ENCODE data around the gene UBL3.
A peak's percentile ranks its signal among the peaks of the same experiment; 100 is the strongest.

UBL3 gene

DNA sequence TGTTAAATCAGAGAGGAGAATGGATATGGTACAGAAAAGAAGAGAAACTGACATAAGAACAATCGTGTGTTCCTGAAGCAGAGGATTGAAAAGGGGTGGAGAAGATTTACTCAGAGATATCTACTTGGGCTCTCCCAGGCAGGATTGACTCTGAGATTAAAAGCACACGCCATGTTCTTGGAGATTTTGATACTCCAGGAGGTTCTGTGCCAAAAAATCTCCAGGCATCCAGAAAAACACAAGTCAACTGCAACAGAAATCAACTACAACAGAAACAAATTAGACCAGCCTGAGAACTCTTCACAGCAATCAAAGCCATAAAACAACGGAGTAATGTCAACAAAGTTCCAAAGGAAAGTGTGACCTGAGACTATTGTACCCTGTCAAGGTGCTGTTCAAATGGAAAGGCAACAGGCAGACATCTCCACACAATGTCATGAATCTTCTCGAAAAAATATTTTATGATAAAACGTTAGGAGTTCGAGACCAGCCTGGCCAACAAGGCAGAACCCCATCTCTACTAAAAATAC is 104.2 kb downstream of the UBL3 start:
- Histone ChIP-seq H4K5ac (ENCODE audit: low read length) (no peak overlapping the region), H3K9ac (ENCODE audit: low read length) (no peak overlapping the region), H2BK15ac (replicated peaks; ENCODE audit: low read depth) (no peak overlapping the region), H3K27ac (ENCODE audit: low read depth, low read length) (no peak overlapping the region), H3K18ac (ENCODE audit: low read length) (no peak overlapping the region), H3K79me2 (ENCODE audit: control insufficient read depth, insufficient read depth, low read length) (no peaks in the 10 kb centered on the region), H2BK5ac (ENCODE audit: low read length) (no peak overlapping the region), H2BK120ac (ENCODE audit: low read depth, low read length) (no peak overlapping the region), H3K56ac (ENCODE audit: low read length) (no peak overlapping the region), H3K23ac (ENCODE audit: low read length) (no peak overlapping the region), H2AK5ac (ENCODE audit: low read length) (no peak overlapping the region), H3K4me1 (ENCODE audit: control insufficient read depth, low read depth, low read length) (no peaks in the 10 kb centered on the region), H4K8ac (ENCODE audit: low read depth, low read length) (no peak overlapping the region), H3K4me2 (ENCODE audit: low read length) (no peak overlapping the region), H3K27me3 (ENCODE audit: insufficient read depth, low read length, poor library complexity) (no peaks in the 10 kb centered on the region), H3K4ac (ENCODE audit: low read depth, low read length) (no peak overlapping the region), H3K36me3 (ENCODE audit: control insufficient read depth, insufficient read depth, low read length) (no peaks in the 10 kb centered on the region), H3K4me3 (ENCODE audit: low read length) (no peak overlapping the region), H3K79me1 (ENCODE audit: low read length) (no peaks in the 10 kb centered on the region)
- DNase-seq = no peak
- WGBS (ENCODE audit: extremely low coverage, insufficient coverage, low lambda C conversion rate) = no CpG with 5 or more reads among the region's 6 CpGs

DNA sequence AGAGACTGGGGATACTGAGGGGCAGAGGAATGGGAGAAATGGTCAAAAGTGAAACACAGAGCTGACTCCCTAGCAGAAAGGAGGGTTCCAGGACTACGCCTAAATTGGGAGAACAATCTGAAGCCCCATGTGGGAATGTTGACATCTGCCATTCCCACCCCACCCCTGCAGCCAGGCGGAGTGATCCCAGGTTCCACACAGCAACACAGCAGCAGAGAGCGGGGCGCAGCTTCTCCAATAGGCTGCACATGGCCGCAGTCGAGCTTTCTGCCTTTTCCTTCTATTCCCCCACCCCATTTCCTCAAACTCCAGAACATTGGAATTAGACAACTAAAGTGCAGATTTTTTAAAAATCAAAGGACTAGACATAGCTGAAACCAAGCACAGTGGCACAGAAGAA is 104.7 kb downstream of the UBL3 start:
- Histone ChIP-seq H3K79me1 (ENCODE audit: low read length) (no peaks in the 10 kb centered on the region), H4K5ac (ENCODE audit: low read length) (no peak overlapping the region), H2BK5ac (ENCODE audit: low read length) (no peak overlapping the region), H3K56ac (ENCODE audit: low read length) (no peak overlapping the region), H4K8ac (ENCODE audit: low read depth, low read length) (no peak overlapping the region), H3K4me2 (ENCODE audit: low read length) (no peak overlapping the region), H3K23ac (ENCODE audit: low read length) (no peak overlapping the region), H3K36me3 (ENCODE audit: control insufficient read depth, insufficient read depth, low read length) (no peaks in the 10 kb centered on the region), H3K27ac (ENCODE audit: low read depth, low read length) (no peak overlapping the region), H2AK5ac (ENCODE audit: low read length) (no peak overlapping the region), H3K18ac (ENCODE audit: low read length) (no peak overlapping the region), H2BK120ac (ENCODE audit: low read depth, low read length) (no peak overlapping the region), H3K9ac (ENCODE audit: low read length) (no peak overlapping the region), H2BK15ac (replicated peaks; ENCODE audit: low read depth) (no peak overlapping the region), H3K4me3 (ENCODE audit: low read length) (no peak overlapping the region), H3K4me1 (ENCODE audit: control insufficient read depth, low read depth, low read length) (no peaks in the 10 kb centered on the region), H3K27me3 (ENCODE audit: insufficient read depth, low read length, poor library complexity) (no peaks in the 10 kb centered on the region), H3K79me2 (ENCODE audit: control insufficient read depth, insufficient read depth, low read length) (no peaks in the 10 kb centered on the region), H3K4ac (ENCODE audit: low read depth, low read length) (no peak overlapping the region)
- WGBS (ENCODE audit: extremely low coverage, insufficient coverage, low lambda C conversion rate) = no CpG with 5 or more reads among the region's 6 CpGs
- DNase-seq = no peak

DNA sequence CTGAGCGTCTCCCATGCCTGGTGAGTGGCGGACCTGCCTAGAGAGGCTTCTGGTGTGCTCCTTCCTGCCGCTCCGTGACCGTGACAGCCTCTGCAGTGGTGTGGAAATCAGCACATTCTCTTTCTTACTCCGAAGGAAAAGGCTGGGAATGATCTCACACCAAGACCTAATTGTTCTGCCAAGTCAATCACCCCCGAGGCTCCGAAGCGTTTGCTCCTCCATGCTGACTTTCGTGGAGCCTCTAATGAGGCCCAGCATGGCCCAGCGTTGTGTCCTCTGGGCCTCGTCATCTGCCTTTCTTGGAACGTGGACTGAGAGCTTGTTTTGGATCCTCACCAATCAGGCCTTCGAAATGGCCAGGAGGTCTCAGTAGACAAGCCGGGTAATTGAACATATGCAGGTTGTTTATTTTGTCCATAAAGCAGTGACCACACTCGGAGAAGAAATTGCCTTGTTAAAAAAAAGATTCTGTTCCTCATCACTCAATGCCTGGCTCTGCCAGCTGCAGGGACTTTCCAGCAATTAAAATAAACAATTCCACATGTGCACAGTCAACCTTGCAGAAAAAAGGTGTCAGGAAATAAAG is 107.1 kb downstream of the UBL3 start:
- Histone ChIP-seq H3K4ac (ENCODE audit: low read depth, low read length) (no peak overlapping the region), H3K36me3 (ENCODE audit: control insufficient read depth, insufficient read depth, low read length) (no peaks in the 10 kb centered on the region), H3K18ac (ENCODE audit: low read length) (no peak overlapping the region), H4K5ac (ENCODE audit: low read length) (no peak overlapping the region), H2AK5ac (ENCODE audit: low read length) (no peak overlapping the region), H2BK5ac (ENCODE audit: low read length) (no peak overlapping the region), H3K4me1 (ENCODE audit: control insufficient read depth, low read depth, low read length) (no peaks in the 10 kb centered on the region), H3K79me1 (ENCODE audit: low read length) (no peaks in the 10 kb centered on the region), H4K8ac (ENCODE audit: low read depth, low read length) (no peak overlapping the region), H3K27me3 (ENCODE audit: insufficient read depth, low read length, poor library complexity) (no peaks in the 10 kb centered on the region), H2BK120ac (ENCODE audit: low read depth, low read length) (no peak overlapping the region), H3K56ac (ENCODE audit: low read length) (no peak overlapping the region), H3K79me2 (ENCODE audit: control insufficient read depth, insufficient read depth, low read length) (no peaks in the 10 kb centered on the region), H3K4me2 (ENCODE audit: low read length) (no peak overlapping the region), H2BK15ac (replicated peaks; ENCODE audit: low read depth) (no peak overlapping the region), H3K23ac (ENCODE audit: low read length) (no peak overlapping the region), H3K4me3 (ENCODE audit: low read length) (no peak overlapping the region), H3K27ac (ENCODE audit: low read depth, low read length) (no peak overlapping the region), H3K9ac (ENCODE audit: low read length) (no peak overlapping the region)
- no CpG with 5 or more reads among the region's 16 CpGs for WGBS (ENCODE audit: extremely low coverage, insufficient coverage, low lambda C conversion rate)
- peak; percentile 49 for DNase-seq

DNA sequence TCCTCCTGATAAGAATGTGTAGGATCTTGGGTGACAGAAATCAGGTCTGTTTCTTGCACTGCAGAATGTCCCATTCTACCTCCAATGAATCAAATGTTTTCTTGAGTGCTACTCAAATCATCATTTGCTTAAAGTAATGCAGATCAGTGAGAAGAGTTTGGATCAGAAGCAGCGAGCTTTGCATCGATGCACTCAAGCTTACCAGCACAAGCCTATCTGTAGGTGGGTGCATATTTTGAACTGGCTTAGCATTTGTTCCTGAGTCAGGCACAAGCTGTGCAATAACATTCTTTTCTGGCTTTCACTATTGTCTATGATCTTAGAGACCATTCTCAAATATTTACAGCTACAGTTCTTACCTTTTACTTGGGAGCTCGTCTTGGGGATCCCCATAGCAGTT is 109.5 kb downstream of the UBL3 start:
- Histone ChIP-seq H3K4ac (ENCODE audit: low read depth, low read length) (no peak overlapping the region), H3K56ac (ENCODE audit: low read length) (no peak overlapping the region), H3K27me3 (ENCODE audit: insufficient read depth, low read length, poor library complexity) (no peaks in the 10 kb centered on the region), H2AK5ac (ENCODE audit: low read length) (no peak overlapping the region), H4K5ac (ENCODE audit: low read length) (no peak overlapping the region), H3K18ac (ENCODE audit: low read length) (no peak overlapping the region), H2BK15ac (replicated peaks; ENCODE audit: low read depth) (no peak overlapping the region), H3K4me3 (ENCODE audit: low read length) (no peak overlapping the region), H3K36me3 (ENCODE audit: control insufficient read depth, insufficient read depth, low read length) (no peaks in the 10 kb centered on the region), H3K23ac (ENCODE audit: low read length) (no peak overlapping the region), H4K8ac (ENCODE audit: low read depth, low read length) (no peak overlapping the region), H3K9ac (ENCODE audit: low read length) (no peak overlapping the region), H3K4me2 (ENCODE audit: low read length) (no peak overlapping the region), H2BK5ac (ENCODE audit: low read length) (no peak overlapping the region), H2BK120ac (ENCODE audit: low read depth, low read length) (no peak overlapping the region), H3K27ac (ENCODE audit: low read depth, low read length) (no peak overlapping the region), H3K4me1 (ENCODE audit: control insufficient read depth, low read depth, low read length) (no peaks in the 10 kb centered on the region), H3K79me1 (ENCODE audit: low read length) (no peaks in the 10 kb centered on the region), H3K79me2 (ENCODE audit: control insufficient read depth, insufficient read depth, low read length) (no peaks in the 10 kb centered on the region)
- DNase-seq = no peak
- no CpG with 5 or more reads among the region's 3 CpGs for WGBS (ENCODE audit: extremely low coverage, insufficient coverage, low lambda C conversion rate)

DNA sequence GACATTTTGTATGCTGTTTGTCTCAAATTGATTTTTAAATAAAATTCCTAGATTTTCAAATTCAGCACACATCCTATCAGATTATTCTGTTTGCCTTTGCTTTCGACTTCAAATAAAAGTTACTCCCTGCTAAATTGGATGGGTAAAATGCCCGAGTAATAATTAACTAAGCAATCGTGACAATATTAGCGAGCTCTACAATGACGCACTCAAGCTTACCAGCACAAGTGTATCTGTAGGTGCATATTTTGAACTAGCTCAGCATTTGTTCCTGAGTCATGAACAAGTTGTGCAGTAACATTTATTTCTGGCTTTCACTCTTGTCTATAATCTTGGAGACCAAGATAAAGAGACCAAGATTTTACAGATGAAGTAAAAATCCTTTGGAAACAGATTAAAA is 113.4 kb downstream of the UBL3 start:
- Histone ChIP-seq H3K4me1 (ENCODE audit: control insufficient read depth, low read depth, low read length) (no peaks in the 10 kb centered on the region), H3K4ac (ENCODE audit: low read depth, low read length) (no peak overlapping the region), H3K4me3 (ENCODE audit: low read length) (no peak overlapping the region), H2BK120ac (ENCODE audit: low read depth, low read length) (no peak overlapping the region), H3K79me1 (ENCODE audit: low read length) (no peaks in the 10 kb centered on the region), H2AK5ac (ENCODE audit: low read length) (no peak overlapping the region), H4K8ac (ENCODE audit: low read depth, low read length) (no peak overlapping the region), H3K18ac (ENCODE audit: low read length) (no peak overlapping the region), H3K4me2 (ENCODE audit: low read length) (no peak overlapping the region), H2BK5ac (ENCODE audit: low read length) (no peak overlapping the region), H2BK15ac (replicated peaks; ENCODE audit: low read depth) (no peak overlapping the region), H4K5ac (ENCODE audit: low read length) (no peak overlapping the region), H3K23ac (ENCODE audit: low read length) (no peak overlapping the region), H3K27ac (ENCODE audit: low read depth, low read length) (no peak overlapping the region), H3K27me3 (ENCODE audit: insufficient read depth, low read length, poor library complexity) (no peaks in the 10 kb centered on the region), H3K79me2 (ENCODE audit: control insufficient read depth, insufficient read depth, low read length) (no peaks in the 10 kb centered on the region), H3K36me3 (ENCODE audit: control insufficient read depth, insufficient read depth, low read length) (no peaks in the 10 kb centered on the region), H3K56ac (ENCODE audit: low read length) (no peak overlapping the region), H3K9ac (ENCODE audit: low read length) (no peak overlapping the region)
- DNase-seq = no peak
- WGBS (ENCODE audit: extremely low coverage, insufficient coverage, low lambda C conversion rate) = no CpG with 5 or more reads among the region's 5 CpGs

DNA sequence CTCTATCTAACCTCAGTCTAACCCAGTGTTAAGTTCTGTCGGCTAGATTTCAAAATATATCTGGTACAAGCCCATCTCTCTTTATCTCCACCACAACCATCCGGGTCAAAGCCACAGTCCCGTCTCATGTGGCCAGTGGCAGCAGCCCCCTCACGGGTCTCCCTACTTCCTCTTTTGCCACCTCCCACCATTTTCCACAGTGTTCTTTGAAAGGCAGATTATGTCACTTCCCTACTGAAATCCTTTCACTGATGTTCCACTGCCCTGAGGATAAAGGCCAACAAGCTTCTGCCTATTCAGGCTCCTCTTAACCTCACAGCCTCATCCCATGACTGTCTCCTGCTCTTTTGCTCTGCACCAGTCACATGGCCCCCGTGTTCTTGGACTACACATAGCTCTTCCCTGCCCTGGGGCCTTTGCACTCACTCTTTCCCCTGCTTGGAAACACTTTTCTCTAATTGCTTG is 117.2 kb downstream of the UBL3 start:
- peak; percentile 47 for DNase-seq
- Histone ChIP-seq H3K79me1 (ENCODE audit: low read length) (no peaks in the 10 kb centered on the region), H2BK5ac (ENCODE audit: low read length) (no peak overlapping the region), H2AK5ac (ENCODE audit: low read length) (no peak overlapping the region), H3K4me2 (ENCODE audit: low read length) (no peak overlapping the region), H3K27ac (ENCODE audit: low read depth, low read length) (no peak overlapping the region), H3K36me3 (ENCODE audit: control insufficient read depth, insufficient read depth, low read length) (no peaks in the 10 kb centered on the region), H3K79me2 (ENCODE audit: control insufficient read depth, insufficient read depth, low read length) (no peaks in the 10 kb centered on the region), H3K27me3 (ENCODE audit: insufficient read depth, low read length, poor library complexity) (no peaks in the 10 kb centered on the region), H3K23ac (ENCODE audit: low read length) (no peak overlapping the region), H2BK120ac (ENCODE audit: low read depth, low read length) (no peak overlapping the region), H3K56ac (ENCODE audit: low read length) (no peak overlapping the region), H3K4ac (ENCODE audit: low read depth, low read length) (no peak overlapping the region), H3K4me1 (ENCODE audit: control insufficient read depth, low read depth, low read length) (no peaks in the 10 kb centered on the region), H3K4me3 (ENCODE audit: low read length) (no peak overlapping the region), H3K18ac (ENCODE audit: low read length) (no peak overlapping the region), H2BK15ac (replicated peaks; ENCODE audit: low read depth) (no peak overlapping the region), H4K5ac (ENCODE audit: low read length) (no peak overlapping the region), H3K9ac (ENCODE audit: low read length) (no peak overlapping the region), H4K8ac (ENCODE audit: low read depth, low read length) (no peak overlapping the region)
- WGBS (ENCODE audit: extremely low coverage, insufficient coverage, low lambda C conversion rate) = no CpG with 5 or more reads among the region's 5 CpGs

Data from mesendoderm (in vitro differentiated cells).